Fibroblast of villous mesenchyme (primary cell): ENCODE data around the gene ALG11. TPM values are rescaled to one million over a fixed set of nuclear protein-coding genes. Genes with fewer than 3 reads are reported as not detected.

Experiments used
- DNase-seq: peaks from one replicate; pipeline ENCODE4 v3.0.0-alpha.2; 2010; ENCODE audit warnings: low read depth
- H3K4me3 ChIP-seq: 2 replicates; pipeline ENCODE4 v1.5.1; 2011; ENCODE audit warnings: low read depth, mild to moderate bottlenecking, low read length
- total RNA-seq: library from RNA; depleted of rRNA; stranded (reverse); fragments of >200 nt; gene quantifications from 2 replicates; pipeline ENCODE4 v1.2.3, GENCODE V29; 2012
- TF ChIP-seq, protein P1 (sequence below): IDR thresholded peaks from 2 replicates; pipeline ENCODE4 v1.5.1; 2012; ENCODE audit warnings: low read depth, mild to moderate bottlenecking, low read length; ENCODE audit not compliant: insufficient read depth

The ALG11 gene
- total RNA-seq, 1 donor, result 26.3 TPM

GRCh38 chr13:52016296-52016695 lies 4.1 kb downstream of the ALG11 start:
- TF ChIP-seq, protein P1, sequence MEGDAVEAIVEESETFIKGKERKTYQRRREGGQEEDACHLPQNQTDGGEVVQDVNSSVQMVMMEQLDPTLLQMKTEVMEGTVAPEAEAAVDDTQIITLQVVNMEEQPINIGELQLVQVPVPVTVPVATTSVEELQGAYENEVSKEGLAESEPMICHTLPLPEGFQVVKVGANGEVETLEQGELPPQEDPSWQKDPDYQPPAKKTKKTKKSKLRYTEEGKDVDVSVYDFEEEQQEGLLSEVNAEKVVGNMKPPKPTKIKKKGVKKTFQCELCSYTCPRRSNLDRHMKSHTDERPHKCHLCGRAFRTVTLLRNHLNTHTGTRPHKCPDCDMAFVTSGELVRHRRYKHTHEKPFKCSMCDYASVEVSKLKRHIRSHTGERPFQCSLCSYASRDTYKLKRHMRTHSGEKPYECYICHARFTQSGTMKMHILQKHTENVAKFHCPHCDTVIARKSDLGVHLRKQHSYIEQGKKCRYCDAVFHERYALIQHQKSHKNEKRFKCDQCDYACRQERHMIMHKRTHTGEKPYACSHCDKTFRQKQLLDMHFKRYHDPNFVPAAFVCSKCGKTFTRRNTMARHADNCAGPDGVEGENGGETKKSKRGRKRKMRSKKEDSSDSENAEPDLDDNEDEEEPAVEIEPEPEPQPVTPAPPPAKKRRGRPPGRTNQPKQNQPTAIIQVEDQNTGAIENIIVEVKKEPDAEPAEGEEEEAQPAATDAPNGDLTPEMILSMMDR, result no peak
- H3K4me3 ChIP-seq, result no peak overlapping the region

DNA sequence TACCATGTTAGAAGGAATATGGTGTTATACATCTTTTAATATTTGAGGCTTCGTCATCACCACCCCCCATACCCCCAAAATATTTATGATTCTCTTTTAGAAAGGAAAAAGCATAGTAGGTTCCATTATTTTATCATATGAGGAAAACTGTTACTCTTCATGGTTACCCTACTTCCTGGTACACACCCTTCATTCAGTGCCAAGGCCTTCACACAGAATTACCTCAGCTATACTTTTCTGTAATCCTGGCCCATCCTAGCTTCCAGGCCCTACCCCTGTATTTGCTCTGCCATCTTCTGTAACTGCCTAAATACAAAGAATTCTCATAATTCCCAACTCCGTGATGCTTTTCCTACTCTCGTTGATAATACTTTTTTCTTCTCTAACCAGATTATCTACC lies 8.0 kb downstream of the ALG11 start:
- TF ChIP-seq, protein P1, result no peak
- no peak for DNase-seq
- no peak overlapping the region for H3K4me3 ChIP-seq

More at GRCh38 chr13:52016296-52016695, 4.1 kb downstream of the ALG11 start:
- DNase-seq, result no peak

- H3K4me3 ChIP-seq, result no peak overlapping the region
- DNase-seq, result no peak
- TF ChIP-seq, protein P1, result no peak
These were observed 10.2 kb downstream of the ALG11 start for GRCh38 chr13:52022356-52022755.

DNA sequence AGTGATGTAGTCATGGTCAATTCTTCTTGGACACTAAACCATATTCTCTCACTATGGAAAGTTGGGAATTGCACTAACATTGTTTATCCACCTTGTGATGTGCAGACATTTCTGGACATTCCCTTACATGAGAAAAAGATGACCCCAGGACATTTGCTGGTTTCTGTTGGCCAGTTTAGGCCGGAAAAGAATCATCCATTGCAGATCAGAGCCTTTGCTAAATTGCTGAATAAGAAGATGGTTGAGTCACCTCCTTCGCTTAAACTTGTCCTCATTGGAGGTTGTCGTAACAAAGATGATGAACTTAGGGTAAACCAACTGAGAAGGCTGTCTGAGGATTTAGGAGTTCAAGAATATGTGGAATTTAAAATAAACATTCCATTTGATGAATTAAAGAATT lies 12.3 kb downstream of the ALG11 start, which contains the start of gene UTP14C:
TSS of gene UTP14C (plus strand) at position 211 of the 400 bp plus-strand sequence. CDS start 4,114 bp downstream, outside the sequence.
- no peak within 1 kb of the TSS for H3K4me3 ChIP-seq
- TF ChIP-seq, protein P1, result no peak

GRCh38 chr13:52025475-52026245 lies 13.5 kb downstream of the ALG11 start:
- TF ChIP-seq, protein P1, result no peak
- DNase-seq, result no peak
- no peak overlapping the region for H3K4me3 ChIP-seq

More for the DNA sequence above, 12.3 kb downstream of the ALG11 start, which contains the start of gene UTP14C:
- DNase-seq, result no peak

GRCh38 chr13:52026246-52026626 lies 14.0 kb downstream of the ALG11 start:
- no peak overlapping the region for H3K4me3 ChIP-seq
- no peak for DNase-seq
- TF ChIP-seq, protein P1, result no peak

DNA sequence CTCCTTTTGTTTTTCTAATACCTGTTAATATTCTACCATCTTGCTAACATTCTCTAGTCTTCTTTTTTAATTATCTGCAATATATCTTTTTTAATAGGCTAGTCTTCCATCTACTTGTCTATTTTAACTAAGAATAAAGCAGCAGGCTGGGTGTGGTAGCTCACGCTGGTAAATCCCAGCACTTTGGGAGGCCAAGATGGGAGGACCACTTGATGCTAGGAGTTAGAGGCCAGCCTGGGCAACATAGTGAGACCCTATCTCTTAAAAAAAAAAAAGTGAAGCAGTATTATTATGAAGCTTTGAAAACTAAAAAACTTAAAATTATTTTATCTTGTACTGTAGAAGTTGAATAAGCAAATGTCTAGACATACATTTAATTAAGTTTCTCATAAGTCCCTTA lies 15.6 kb downstream of the ALG11 start:
- no peak for DNase-seq
- TF ChIP-seq, protein P1, result no peak
- H3K4me3 ChIP-seq, result no peak overlapping the region
